Mucosa of rectum (tissue), 2 donors: ENCODE results near the gene CALR3.
"Not testable (repeated sequence)": the region's sequence is repeated elsewhere in the genome, so short reads cannot be mapped to it uniquely, and the experiment has no call there.

Experiments used
- H3K27ac ChIP-seq, 2 donors: one replicate each; pipeline ENCODE4 v1.7.0; 2013; ENCODE audit warnings: inconsistent platforms in 2 of 2, low read depth in 2 of 2, low read length in 2 of 2
- H3K27me3 ChIP-seq, 2 donors: one replicate each; pipeline ENCODE4 v1.7.0; 2013; ENCODE audit warnings: low read length in 2 of 2; ENCODE audit not compliant: control insufficient read depth in 2 of 2, insufficient read depth in 2 of 2
- H3K36me3 ChIP-seq, 2 donors: one replicate each; pipeline ENCODE4 v1.7.0; 2013; ENCODE audit warnings: low read length in 2 of 2; ENCODE audit not compliant: control insufficient read depth in 2 of 2, insufficient read depth in 2 of 2
- H3K4me1 ChIP-seq, 2 donors: one replicate each; pipeline ENCODE4 v1.7.0; 2013; ENCODE audit warnings: low read length in 2 of 2, mild to moderate bottlenecking in 1 of 2; ENCODE audit not compliant: control insufficient read depth in 2 of 2, insufficient read depth in 2 of 2
- H3K4me3 ChIP-seq, 2 donors: one replicate each; pipeline ENCODE4 v1.7.0; 2013; ENCODE audit warnings: low read length in 2 of 2
- H3K9ac ChIP-seq, 2 donors: one replicate each; pipeline ENCODE4 v1.7.0; 2013; ENCODE audit warnings: low read length in 2 of 2, low read depth in 1 of 2, mild to moderate bottlenecking in 1 of 2
- H3K9me3 ChIP-seq, 2 donors: one replicate each; pipeline ENCODE4 v1.7.0; 2013; ENCODE audit warnings: low read length in 2 of 2; ENCODE audit not compliant: control insufficient read depth in 2 of 2
- donor health status: healthy.
- donor health status: Normal muscosa, but diverticular disease.

The CALR3 gene, protein sequence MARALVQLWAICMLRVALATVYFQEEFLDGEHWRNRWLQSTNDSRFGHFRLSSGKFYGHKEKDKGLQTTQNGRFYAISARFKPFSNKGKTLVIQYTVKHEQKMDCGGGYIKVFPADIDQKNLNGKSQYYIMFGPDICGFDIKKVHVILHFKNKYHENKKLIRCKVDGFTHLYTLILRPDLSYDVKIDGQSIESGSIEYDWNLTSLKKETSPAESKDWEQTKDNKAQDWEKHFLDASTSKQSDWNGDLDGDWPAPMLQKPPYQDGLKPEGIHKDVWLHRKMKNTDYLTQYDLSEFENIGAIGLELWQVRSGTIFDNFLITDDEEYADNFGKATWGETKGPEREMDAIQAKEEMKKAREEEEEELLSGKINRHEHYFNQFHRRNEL

DNA sequence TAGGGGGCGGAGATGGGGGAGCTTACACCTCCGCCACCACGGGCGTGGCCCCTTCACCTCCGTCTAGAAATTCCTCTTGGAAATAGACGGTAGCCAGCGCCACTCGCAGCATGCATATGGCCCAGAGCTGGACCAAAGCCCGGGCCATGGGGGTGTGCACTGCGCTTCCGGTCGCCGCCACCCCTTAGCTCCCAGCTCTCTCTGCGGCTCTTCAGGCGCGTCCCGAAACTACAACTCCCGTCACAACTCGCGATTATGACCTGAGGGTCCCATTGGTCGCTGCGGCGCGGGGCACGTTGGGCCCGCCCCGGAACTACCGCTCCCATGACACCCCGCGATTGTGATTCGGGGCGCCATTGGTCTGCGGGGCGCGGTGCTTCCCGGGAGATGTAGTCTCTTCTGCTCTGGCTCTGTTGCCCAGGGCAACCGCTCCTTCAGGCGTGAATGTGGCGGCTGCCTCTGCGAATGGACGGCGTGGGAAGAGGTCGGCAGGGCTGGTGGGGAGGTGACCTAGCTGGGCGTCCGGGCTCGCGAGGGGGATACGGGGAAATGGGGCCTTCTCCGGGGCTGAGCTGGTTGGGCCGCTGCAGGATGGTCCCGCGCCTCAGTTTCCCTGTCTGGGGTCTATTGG, at the start of gene CALR3, which contains the start of gene C19orf44:
Gene CALR3, minus strand, starts transcription at position 186 of the 631 bp plus-strand sequence. Its CDS starts 38 bp downstream, at position 148.
Gene C19orf44, plus strand, starts transcription at position 413 of the 631 bp plus-strand sequence. CDS start 4,399 bp downstream, outside the sequence.
- Histone ChIP-seq H3K4me3 (peak within 1 kb of the TSS; percentile 86 to 94), H3K27ac (peak within 1 kb of the TSS; percentile 52 to 58), H3K27me3 (no peaks in the 10 kb centered on the region), H3K36me3 (peaks cover 0 to 2% of the 10 kb centered on the region in 2 donors), H3K9ac (peak within 1 kb of the TSS; percentile 60 to 78), H3K4me1 (peaks cover 8 to 9% of the 10 kb centered on the region in 2 donors), H3K9me3 (no peaks in the 10 kb centered on the region)

DNA sequence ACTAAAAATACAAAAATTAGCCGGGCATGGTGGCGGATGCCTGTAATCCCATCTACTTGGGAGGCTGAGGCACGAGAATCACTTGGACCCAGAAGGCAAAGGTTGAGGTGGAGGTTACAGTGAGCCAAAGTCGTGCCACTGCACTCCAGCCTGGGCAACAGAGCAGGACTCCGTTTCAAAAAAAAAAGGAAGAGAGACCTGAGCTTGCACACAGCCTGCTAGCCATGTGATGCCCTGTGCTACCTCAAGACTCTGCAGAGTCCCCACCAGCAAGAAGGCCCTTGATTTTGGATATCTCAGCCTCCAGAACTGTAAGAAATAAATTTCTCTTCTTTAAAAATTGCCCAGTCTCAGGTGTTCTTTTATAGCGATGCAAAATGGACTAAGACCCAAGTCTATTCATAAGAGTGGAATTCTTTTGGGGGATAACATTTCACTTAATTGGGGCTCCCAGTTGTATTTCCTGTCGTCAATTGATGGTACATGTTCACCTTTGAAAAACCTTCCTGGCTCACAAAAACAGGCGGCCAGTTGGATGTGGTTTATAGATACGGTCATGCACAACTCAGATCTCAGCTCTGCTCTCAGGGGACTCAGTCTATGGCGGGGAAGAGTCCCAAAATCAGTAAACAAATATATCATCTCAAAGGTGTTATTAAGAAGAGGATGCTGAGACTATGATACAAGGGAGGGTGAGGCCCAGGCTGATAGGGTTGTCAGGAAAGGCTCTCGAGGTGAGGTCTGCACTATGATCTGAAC, 48.7 kb upstream of the CALR3 start:
- Histone ChIP-seq H3K27me3 (no peaks in the 10 kb centered on the region), H3K4me1 (peaks cover 17 to 19% of the 10 kb centered on the region in 2 donors)

DNA sequence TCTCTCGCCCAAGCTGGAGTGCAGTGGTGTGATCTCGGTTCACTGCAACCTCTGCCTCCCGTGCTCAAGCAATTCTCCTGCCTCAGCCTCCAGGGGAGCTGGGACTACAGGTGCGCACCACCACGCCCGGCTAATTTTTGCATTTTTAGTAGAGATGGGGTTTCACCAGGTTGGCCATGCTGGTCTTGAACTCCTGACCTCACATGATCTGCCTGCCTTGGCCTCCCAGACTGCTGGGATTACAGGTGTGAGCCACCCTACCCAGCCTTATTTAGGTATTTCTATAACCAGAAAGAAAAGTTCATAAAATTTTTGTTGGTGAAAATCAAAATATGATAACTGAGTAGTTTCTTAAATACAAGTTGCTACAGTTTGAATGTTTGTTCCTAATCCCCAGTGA, 47.8 kb upstream of the CALR3 start:
- H3K4me1 ChIP-seq: peaks cover 17 to 19% of the 10 kb centered on the region in 2 donors
- not testable (repeated sequence) for H3K9ac ChIP-seq, H3K36me3 ChIP-seq, H3K27me3 ChIP-seq, H3K27ac ChIP-seq, H3K4me3 ChIP-seq, H3K9me3 ChIP-seq

More for the DNA sequence above, 48.7 kb upstream of the CALR3 start:
- no peaks in the 10 kb centered on the region for H3K9me3 ChIP-seq
- H3K36me3 ChIP-seq: peaks cover 2 to 3% of the 10 kb centered on the region in 2 donors
- no peak overlapping the region for H3K27ac ChIP-seq
- H3K4me3 ChIP-seq: no peak overlapping the region
- H3K9ac ChIP-seq: no peak overlapping the region

DNA sequence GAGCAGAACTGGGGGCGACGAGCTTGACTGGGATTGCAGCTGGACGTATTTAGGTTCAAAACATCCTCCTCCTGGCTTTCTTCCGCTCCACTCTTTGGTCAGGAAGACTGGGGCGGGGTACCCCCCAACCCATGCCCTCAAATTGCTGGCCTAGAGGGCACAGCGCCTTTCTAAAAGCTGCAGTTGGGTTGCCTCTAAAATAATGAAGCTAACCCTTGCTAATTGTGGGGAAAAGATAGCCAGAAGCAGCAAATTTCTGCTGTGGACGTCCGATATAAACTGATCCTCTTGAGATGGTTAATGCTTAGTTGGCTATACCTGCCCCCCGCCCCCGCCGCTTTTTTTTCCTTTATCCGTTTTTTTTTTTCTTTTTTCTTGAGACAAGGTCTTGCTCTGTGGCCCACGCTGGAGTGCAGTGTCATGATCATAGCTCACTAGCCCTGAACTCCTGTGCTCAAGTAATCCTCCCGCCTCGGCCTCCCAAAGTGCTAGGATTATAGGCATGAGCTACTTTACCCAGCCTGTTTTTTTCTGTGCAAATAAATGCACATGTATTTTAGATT, 47.0 kb upstream of the CALR3 start:
- peaks cover 17 to 19% of the 10 kb centered on the region in 2 donors for H3K4me1 ChIP-seq
- no peaks in the 10 kb centered on the region for H3K9me3 ChIP-seq
- H3K36me3 ChIP-seq: peaks cover 5 to 8% of the 10 kb centered on the region in 2 donors
- H3K27me3 ChIP-seq: no peaks in the 10 kb centered on the region
- H3K9ac ChIP-seq: peak overlapping the region; percentile 92 to 95
- H3K27ac ChIP-seq: peak overlapping the region; percentile 64 to 87
- H3K4me3 ChIP-seq: peak overlapping the region; percentile 85 to 96

DNA sequence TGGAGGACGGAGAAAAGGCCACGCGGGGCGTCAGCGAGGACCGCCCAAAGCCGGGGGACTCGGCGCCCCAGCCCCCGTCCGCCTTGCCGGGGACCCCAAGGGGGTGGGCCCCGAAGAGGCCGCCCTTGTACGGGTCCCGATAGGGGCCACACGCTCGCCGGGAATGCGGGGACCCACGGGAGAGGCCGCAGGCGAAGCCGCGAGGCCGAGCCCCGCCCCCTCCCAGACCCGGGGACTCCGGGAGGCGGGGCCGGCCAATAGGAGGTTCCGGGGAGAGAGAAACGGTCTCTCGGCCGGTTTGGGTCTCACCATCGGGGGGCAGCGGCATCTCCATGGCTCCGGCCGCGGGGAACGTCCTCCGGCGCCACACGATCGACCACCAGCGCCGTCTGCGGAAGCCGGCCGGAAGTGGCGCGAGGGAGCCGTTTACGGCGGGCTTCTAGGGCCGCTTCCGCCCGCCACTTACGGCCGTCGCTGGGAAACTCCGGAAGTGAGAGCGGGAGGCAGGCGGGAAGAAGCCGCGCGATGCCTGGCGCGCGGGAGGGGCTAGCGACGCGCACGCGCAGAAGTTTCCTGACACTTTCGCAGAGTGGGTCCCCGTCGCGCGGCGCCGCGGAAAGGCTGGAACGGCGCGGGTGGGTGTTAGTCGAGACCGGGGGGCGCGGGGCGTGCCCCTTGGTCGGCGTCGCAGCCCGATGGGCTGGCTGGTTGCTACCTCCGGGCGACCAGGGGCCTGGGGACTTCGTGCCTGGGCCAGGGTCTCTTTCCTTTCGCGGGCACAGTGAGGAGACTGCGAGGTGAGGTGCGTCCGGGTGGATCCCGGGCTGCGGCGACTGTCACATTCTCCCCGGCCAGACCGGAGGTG, 46.3 kb upstream of the CALR3 start, which contains the start of gene CHERP:
Gene CHERP, minus strand, starts transcription at position 393 of the 865 bp plus-strand sequence. Its CDS starts 59 bp downstream, at position 334.
- no peaks in the 10 kb centered on the region for H3K9me3 ChIP-seq
- H3K4me1 ChIP-seq: peaks cover 17 to 19% of the 10 kb centered on the region in 2 donors
- peak within 1 kb of the TSS; percentile 85 to 96 for H3K4me3 ChIP-seq
- H3K27me3 ChIP-seq: no peaks in the 10 kb centered on the region
- peak within 1 kb of the TSS; percentile 92 to 95 for H3K9ac ChIP-seq
- peaks cover 5 to 15% of the 10 kb centered on the region in 2 donors for H3K36me3 ChIP-seq
- peak within 1 kb of the TSS; percentile 64 to 87 for H3K27ac ChIP-seq

DNA sequence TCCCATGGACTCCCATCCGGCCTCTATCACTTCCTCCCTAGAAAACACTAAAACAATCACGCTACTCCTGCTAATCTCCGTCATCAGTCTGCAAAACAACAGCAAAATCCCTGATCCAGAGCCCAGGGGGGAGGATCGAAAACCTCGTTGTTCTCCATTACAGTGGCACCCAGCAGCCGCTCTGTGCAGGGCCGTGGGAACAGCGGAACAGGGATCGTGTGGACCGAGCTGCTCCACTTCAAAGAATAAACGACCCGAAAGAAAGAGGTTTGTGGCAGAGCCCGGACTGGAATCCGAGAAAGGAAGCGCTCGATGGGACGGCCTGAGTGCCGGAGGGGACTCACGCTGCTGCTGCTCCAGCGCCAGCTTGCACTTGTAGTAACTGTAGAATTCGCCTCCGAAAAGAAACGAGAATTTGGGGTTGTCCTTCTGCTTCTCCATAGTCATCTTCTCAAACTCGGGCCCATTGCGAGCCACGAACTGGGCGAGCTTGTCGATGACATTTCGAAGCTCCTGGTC, 45.6 kb upstream of the CALR3 start:
- Histone ChIP-seq H3K27ac (peak overlapping the region in 1 of 2 donors; percentile 87), H3K9me3 (no peaks in the 10 kb centered on the region), H3K4me1 (peaks cover 17 to 19% of the 10 kb centered on the region in 2 donors), H3K4me3 (peak overlapping the region; percentile 85 to 96), H3K9ac (peak overlapping the region; percentile 83 to 92), H3K27me3 (no peaks in the 10 kb centered on the region), H3K36me3 (peaks cover 5 to 18% of the 10 kb centered on the region in 2 donors)

DNA sequence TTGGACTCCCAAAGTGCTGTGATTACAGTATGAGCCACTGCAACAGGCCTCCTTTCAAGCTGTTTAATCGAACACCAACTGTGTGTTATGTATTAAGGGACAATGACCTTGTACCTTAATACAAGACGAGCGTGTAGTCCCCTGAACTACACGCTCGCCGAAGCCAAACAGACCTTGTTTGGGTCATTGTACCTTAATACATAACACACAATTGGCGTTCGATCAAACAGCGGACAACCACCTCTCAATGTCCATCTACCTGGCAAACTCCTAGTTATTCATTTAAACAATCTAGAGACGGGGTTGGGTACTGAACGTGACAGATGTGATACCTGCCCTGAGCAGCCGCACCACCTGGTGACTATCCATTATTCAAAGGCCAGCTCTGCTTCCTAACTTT, 45.0 kb upstream of the CALR3 start:
- H3K4me3 ChIP-seq: peak overlapping the region; percentile 85 to 96
- peaks cover 11 to 24% of the 10 kb centered on the region in 2 donors for H3K36me3 ChIP-seq
- H3K27ac ChIP-seq: no peak overlapping the region
- H3K27me3 ChIP-seq: no peaks in the 10 kb centered on the region
- peaks cover 17 to 19% of the 10 kb centered on the region in 2 donors for H3K4me1 ChIP-seq
- H3K9ac ChIP-seq: peak overlapping the region; percentile 83 to 92
- H3K9me3 ChIP-seq: no peaks in the 10 kb centered on the region

DNA sequence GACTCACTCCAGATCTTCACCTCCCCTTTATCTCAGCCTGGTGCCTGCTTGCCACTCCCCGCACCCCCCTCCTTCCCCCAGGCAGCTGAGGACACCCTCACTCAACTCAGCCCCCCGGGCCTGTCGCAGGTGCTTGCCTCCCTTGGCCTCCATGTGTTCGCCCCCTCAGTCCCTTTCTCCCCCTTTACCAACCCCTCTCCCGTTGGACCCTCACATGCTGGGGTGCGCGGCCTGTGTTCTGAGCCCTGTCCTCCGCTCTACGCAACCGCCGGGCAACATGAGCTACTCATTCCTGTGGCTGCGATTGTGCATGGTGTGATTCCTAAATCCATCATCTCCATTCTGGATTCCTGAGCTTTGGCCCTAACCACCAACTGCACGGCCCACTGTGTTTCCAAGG, 41.1 kb upstream of the CALR3 start:
- H3K36me3 ChIP-seq: peaks cover 34 to 56% of the 10 kb centered on the region in 2 donors
- no peak overlapping the region for H3K4me3 ChIP-seq
- no peak overlapping the region for H3K27ac ChIP-seq
- no peaks in the 10 kb centered on the region for H3K27me3 ChIP-seq
- H3K9ac ChIP-seq: no peak overlapping the region
- peaks cover 10 to 12% of the 10 kb centered on the region in 2 donors for H3K4me1 ChIP-seq
- H3K9me3 ChIP-seq: no peaks in the 10 kb centered on the region

DNA sequence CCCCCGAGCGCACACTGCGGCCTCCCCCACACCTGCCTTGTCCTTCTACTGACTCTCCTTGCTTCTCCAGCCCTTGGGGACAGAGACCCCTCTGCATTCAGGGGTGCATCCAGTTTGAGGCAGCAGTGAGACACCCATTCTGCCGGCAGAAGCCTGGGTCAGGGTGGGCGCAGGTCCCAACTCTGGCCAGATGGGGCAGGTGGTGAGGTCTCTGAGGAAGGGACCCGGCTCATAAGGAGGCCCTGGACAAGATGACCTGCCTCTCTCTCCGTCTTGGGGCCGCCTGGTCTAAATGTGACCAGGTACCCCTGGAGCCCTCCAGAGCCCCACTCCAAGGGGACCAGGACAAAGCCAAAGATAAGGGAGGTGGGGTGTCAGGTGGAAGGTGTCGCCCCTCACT, 40.2 kb upstream of the CALR3 start:
- Histone ChIP-seq H3K4me1 (peaks cover 5 to 7% of the 10 kb centered on the region in 2 donors), H3K9ac (no peak overlapping the region), H3K9me3 (no peaks in the 10 kb centered on the region), H3K27ac (no peak overlapping the region), H3K27me3 (no peaks in the 10 kb centered on the region), H3K4me3 (no peak overlapping the region), H3K36me3 (peaks cover 43 to 65% of the 10 kb centered on the region in 2 donors)
